Omental fat pad (tissue), 4 donors: ENCODE measurements around the gene DOCK2. TPM values are rescaled to one million over a fixed set of nuclear protein-coding genes. Genes with fewer than 3 reads are reported as not detected.

Experiments
- ATAC-seq: fragments of 150-250 bp; one replicate; pipeline ENCODE4 v1.9.1; 2016; ENCODE audit warnings: mild to moderate bottlenecking, moderate library complexity; ENCODE audit not compliant: low FRiP score
- DNase-seq: peaks from one replicate; pipeline ENCODE4 v3.0.0-alpha.2; 2019; ENCODE audit warnings: low spot score
- CTCF ChIP-seq, 3 donors: fragments of 450-650 bp; IDR thresholded peaks; one replicate each; pipeline ENCODE4 v1.5.1; 2016 to 2017; ENCODE audit warnings: antibody characterized with exemption in 3 of 3, mild to moderate bottlenecking in 3 of 3, moderate library complexity in 2 of 3
- total RNA-seq, 4 donors: library from RNA; depleted of rRNA; stranded (reverse); fragments of >200 nt; gene quantifications; one replicate each; pipeline ENCODE4 v1.1.0, GENCODE V29; 2016

DOCK2 gene
- total RNA-seq, 4 donors from 2014 or later, result 28.4 to 55.6 (median 41.3) TPM

- no peak for ATAC-seq
- TF ChIP-seq CTCF (IDR thresholded peaks at IDR 0.05), result no peak
These were observed 297.9 kb downstream of the DOCK2 start for GRCh38 chr5:169934990-169935389.

GRCh38 chr5:169935762-169936161 lies 298.7 kb downstream of the DOCK2 start:
- ATAC-seq (no peak), DNase-seq (no peak)
- TF ChIP-seq CTCF (IDR thresholded peaks at IDR 0.05), result no peak

More at GRCh38 chr5:169934990-169935389, 297.9 kb downstream of the DOCK2 start:
- DNase-seq, result no peak

GRCh38 chr5:169938439-169938838 lies 301.4 kb downstream of the DOCK2 start:
- no peak for DNase-seq
- no peak for TF ChIP-seq CTCF (IDR thresholded peaks at IDR 0.05)
- no peak for ATAC-seq

- no peak for ATAC-seq
- no peak for DNase-seq
- TF ChIP-seq CTCF (IDR thresholded peaks at IDR 0.05), result no peak
These were observed 302.7 kb downstream of the DOCK2 start for GRCh38 chr5:169939731-169940130.

- DNase-seq, result no peak
- no peak for ATAC-seq
- no peak for TF ChIP-seq CTCF (IDR thresholded peaks at IDR 0.05)
These were observed 304.5 kb downstream of the DOCK2 start for GRCh38 chr5:169941542-169941941.

GRCh38 chr5:169942181-169942580 lies 305.1 kb downstream of the DOCK2 start:
- DNase-seq (no peak), ATAC-seq (no peak)
- TF ChIP-seq CTCF (IDR thresholded peaks at IDR 0.05), result no peak

- ATAC-seq (no peak), DNase-seq (no peak)
- TF ChIP-seq CTCF (IDR thresholded peaks at IDR 0.05), result no peak
These were observed 306.0 kb downstream of the DOCK2 start for GRCh38 chr5:169943026-169943425.
